CD4-positive, alpha-beta memory T cell (primary cell): ENCODE measurements around the gene CDCP1. TPM values are rescaled to one million over a fixed set of nuclear protein-coding genes. Genes with fewer than 3 reads are reported as not detected.
A peak's percentile ranks its signal among the peaks of the same experiment; 100 is the strongest.

Source experiments
- CTCF ChIA-PET: fragments of 350-600 bp; sonication (Branson Sonifier 250); formaldehyde crosslinking; loops from one replicate; lab custom pipeline; 2021; ENCODE audit warnings: inconsistent platforms; ENCODE audit not compliant: partially characterized antibody; lab: Charles Lee
- POLR2A ChIA-PET: fragments of 350-600 bp; sonication (Branson Sonifier 250); formaldehyde crosslinking; loops from one replicate; lab custom pipeline; 2021; ENCODE audit not compliant: partially characterized antibody; lab: Charles Lee
- DNase-seq, 5 donors: peaks; one replicate each; pipeline versions ENCODE4 v3.0.0 to v3.0.0-alpha.2; 2020 to 2022; ENCODE audit warnings: mixed read lengths in 1 of 5
- H3K27ac ChIP-seq: one replicate; pipeline ENCODE4 v1.7.0; 2013; ENCODE audit warnings: low read depth, low read length
- H3K27me3 ChIP-seq: 2 replicates; pipeline ENCODE4 v1.7.0; 2013; ENCODE audit warnings: mild to moderate bottlenecking, low read length, moderate library complexity; ENCODE audit not compliant: insufficient read depth
- H3K36me3 ChIP-seq: 2 replicates; pipeline ENCODE4 v1.7.0; 2013; ENCODE audit warnings: mild to moderate bottlenecking, low read length, moderate library complexity; ENCODE audit not compliant: insufficient read depth
- H3K4me1 ChIP-seq: 2 replicates; pipeline ENCODE4 v1.7.0; 2013; ENCODE audit warnings: mild to moderate bottlenecking, low read length, moderate library complexity; ENCODE audit not compliant: insufficient read depth
- H3K4me3 ChIP-seq, 2 donors: one replicate each; pipeline ENCODE4 v1.7.0; 2013; ENCODE audit warnings: low read length in 2 of 2, mild to moderate bottlenecking in 1 of 2
- H3K9me3 ChIP-seq, 2 donors: one replicate each; pipeline ENCODE4 v1.7.0; 2013; ENCODE audit warnings: low read length in 2 of 2, control low read depth in 1 of 2; ENCODE audit not compliant: control insufficient read depth in 1 of 2
- H3K27ac Mint-ChIP-seq, 7 donors: one replicate each; pipeline ENCODE4 v1.8.0; 2020 to 2021; ENCODE audit warnings: mixed read lengths in 7 of 7, mild to moderate bottlenecking in 6 of 7, inconsistent platforms in 3 of 7, moderate library complexity in 3 of 7
- H3K27me3 Mint-ChIP-seq, 2 donors: one replicate each; pipeline ENCODE4 v1.8.0; 2020 to 2021; ENCODE audit warnings: mixed read lengths in 2 of 2
- H3K36me3 Mint-ChIP-seq, 2 donors: one replicate each; pipeline ENCODE4 v1.8.0; 2020 to 2021; ENCODE audit warnings: mixed read lengths in 2 of 2, inconsistent platforms in 1 of 2, mild to moderate bottlenecking in 1 of 2
- H3K4me1 Mint-ChIP-seq, 4 donors: one replicate each; pipeline ENCODE4 v1.8.0; 2020 to 2021; ENCODE audit warnings: mixed read lengths in 4 of 4, mild to moderate bottlenecking in 1 of 4
- H3K4me3 Mint-ChIP-seq, 8 donors: one replicate each; pipeline ENCODE4 v1.8.0; 2020 to 2021; ENCODE audit warnings: mixed read lengths in 8 of 8, mild to moderate bottlenecking in 7 of 8, moderate library complexity in 6 of 8, inconsistent platforms in 3 of 8
- H3K9me3 Mint-ChIP-seq, 8 donors: one replicate each; pipeline ENCODE4 v1.8.0; 2020 to 2021; ENCODE audit warnings: mixed read lengths in 8 of 8, mild to moderate bottlenecking in 5 of 8, inconsistent platforms in 3 of 8, moderate library complexity in 1 of 8
- intact Hi-C: fragments of 100-400 bp; cut with micrococcal nuclease; formaldehyde crosslinking; loops from one replicate; pipeline ENCODE4 v1.15.1; 2023
- polyA plus RNA-seq, 2 donors: library from polyadenylated mRNA; unstranded; fragments of 300-500 nt; fragmentation: Illumina TruSeq; gene quantifications; one replicate each; pipeline ENCODE4 v1.2.3, GENCODE V29; 2021
- total RNA-seq, 2 experiments: library from RNA; stranded (reverse); gene quantifications; one replicate each; pipeline ENCODE4 v1.2.3, GENCODE V29; 2021

Gene CDCP1
- total and polyA plus RNA-seq, 4 experiments from 2014 or later: 0.24 to 0.60 (median 0.40) TPM

DNA sequence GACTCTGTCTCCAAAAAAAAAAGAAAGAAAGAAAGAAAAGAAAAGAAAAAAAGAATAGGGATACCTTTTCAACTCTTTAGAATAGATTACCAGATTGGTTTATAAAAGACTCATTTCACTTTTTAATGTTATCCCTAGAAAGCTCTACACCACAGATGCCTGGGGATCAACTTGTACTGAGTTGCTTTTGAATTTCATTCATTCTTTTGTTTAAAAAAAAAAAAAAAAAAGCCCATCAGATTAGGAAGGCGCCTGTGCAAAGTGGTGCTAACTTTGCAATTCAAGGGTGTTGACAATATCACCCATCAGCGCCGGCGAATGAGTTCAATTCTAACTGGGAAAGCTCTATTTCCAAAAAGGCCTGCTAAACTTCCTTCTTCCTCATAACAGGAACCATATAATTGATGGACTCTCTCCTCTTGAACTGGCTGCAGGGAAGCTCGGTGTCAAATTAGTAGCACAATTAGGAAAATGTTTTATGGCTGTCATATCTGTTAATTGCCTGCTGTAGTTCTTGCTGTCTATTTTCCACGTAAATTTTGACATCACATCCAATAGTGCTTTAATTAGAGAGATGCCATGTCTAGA is 48.8 kb downstream of the CDCP1 start:
- H3K9me3 Mint-ChIP-seq: peaks cover 0 to 2% (median 0%) of the 10 kb centered on the region in 8 donors
- peaks cover 23 to 28% of the 10 kb centered on the region in 2 donors for H3K27me3 Mint-ChIP-seq
- CTCF ChIA-PET: interaction anchor here (0.9 to 2.5 kb wide), 3 partner anchors 9 to 113 kb away, joined by 3 to 8 read pairs (median 6); no protein-coding TSS in a partner anchor
- H3K4me1 Mint-ChIP-seq: peaks cover 0 to 7% (median 2%) of the 10 kb centered on the region in 4 donors
- no peak overlapping the region for H3K4me3 ChIP-seq
- no peak overlapping the region for H3K4me3 Mint-ChIP-seq
- POLR2A ChIA-PET: no interaction called here
- H3K27ac ChIP-seq: no peak overlapping the region
- DNase-seq: no peak
- intact Hi-C loops: no loop called here
- H3K36me3 ChIP-seq: no peaks in the 10 kb centered on the region
- no peaks in the 10 kb centered on the region for H3K4me1 ChIP-seq
- H3K27ac Mint-ChIP-seq: no peak overlapping the region
- peaks cover 3% of the 10 kb centered on the region for H3K27me3 ChIP-seq
- H3K36me3 Mint-ChIP-seq: no peaks in the 10 kb centered on the region
- H3K9me3 ChIP-seq: no peaks in the 10 kb centered on the region

DNA sequence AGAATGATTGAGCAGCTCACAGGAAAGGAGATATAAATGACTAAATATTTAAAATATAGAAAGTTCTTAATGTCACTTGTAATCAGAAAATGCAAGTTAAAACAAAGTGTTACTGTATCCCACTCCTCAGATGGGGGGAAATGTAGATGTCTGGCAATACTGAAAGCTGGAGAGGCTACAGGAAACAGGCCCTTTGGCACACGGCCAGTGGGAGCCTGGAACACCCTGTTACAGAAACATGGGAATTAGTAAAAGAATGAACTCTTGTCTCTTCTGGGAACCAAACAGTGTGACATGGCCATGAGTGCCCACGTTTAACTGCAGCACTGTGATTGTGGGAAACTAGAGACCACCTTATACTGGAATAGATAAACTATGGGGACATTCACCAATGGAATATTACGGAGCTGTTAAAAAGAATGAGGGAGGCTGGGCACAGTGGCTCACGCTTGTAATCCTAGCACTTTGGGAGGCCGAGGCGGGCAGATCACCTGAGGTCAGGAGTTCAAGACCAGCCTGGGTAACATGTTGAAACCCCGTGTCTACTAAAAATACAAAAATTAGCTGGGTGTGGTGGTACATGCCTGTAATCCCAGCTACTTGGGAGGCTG is 50.2 kb downstream of the CDCP1 start:
- Mint-ChIP-seq H3K4me3 (no peak overlapping the region), H3K36me3 (no peaks in the 10 kb centered on the region), H3K27ac (no peak overlapping the region), H3K27me3 (peaks cover 23 to 29% of the 10 kb centered on the region in 2 donors), H3K9me3 (peaks cover 0 to 2% (median 0%) of the 10 kb centered on the region in 8 donors), H3K4me1 (peaks cover 0 to 7% (median 2%) of the 10 kb centered on the region in 4 donors)
- POLR2A ChIA-PET: no interaction called here
- intact Hi-C loops: no loop called here
- Histone ChIP-seq H3K36me3 (no peaks in the 10 kb centered on the region), H3K27ac (no peak overlapping the region), H3K4me3 (no peak overlapping the region), H3K4me1 (no peaks in the 10 kb centered on the region), H3K9me3 (no peaks in the 10 kb centered on the region), H3K27me3 (peaks cover under 1% of the 10 kb centered on the region)
- CTCF ChIA-PET: interaction anchor here (0.9 to 2.5 kb wide), 2 partner anchors 10 to 115 kb away, joined by 3 to 8 read pairs; no protein-coding TSS in a partner anchor
- no peak for DNase-seq

DNA sequence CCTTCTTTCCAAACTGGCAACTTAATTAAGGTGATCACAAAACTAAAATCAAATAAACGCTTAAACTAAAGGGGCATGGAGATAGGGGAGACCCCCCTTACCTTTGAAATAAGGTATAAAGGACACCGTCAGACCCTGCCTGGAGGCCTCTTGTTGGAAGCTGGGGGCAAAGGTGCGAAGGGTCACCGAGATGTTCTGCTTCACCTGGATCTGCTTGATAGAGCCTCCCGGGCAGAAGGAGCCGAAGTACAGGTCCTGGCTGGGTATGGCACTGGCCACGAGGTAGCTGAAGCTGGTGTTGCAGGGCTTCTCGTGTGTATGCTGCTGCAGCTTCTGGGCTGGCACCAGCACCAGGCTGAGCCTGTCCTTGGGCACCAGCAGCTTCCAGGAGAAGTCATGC is 53.0 kb downstream of the CDCP1 start:
- POLR2A ChIA-PET: no interaction called here
- Histone ChIP-seq H3K4me3 (no peak overlapping the region), H3K36me3 (no peaks in the 10 kb centered on the region), H3K27ac (no peak overlapping the region), H3K4me1 (no peaks in the 10 kb centered on the region), H3K27me3 (no peaks in the 10 kb centered on the region), H3K9me3 (no peaks in the 10 kb centered on the region)
- DNase-seq: no peak
- H3K27ac Mint-ChIP-seq: no peak overlapping the region
- CTCF ChIA-PET: no interaction called here
- H3K9me3 Mint-ChIP-seq: peaks cover 0 to 3% (median 0%) of the 10 kb centered on the region in 8 donors
- intact Hi-C loops: no loop called here
- no peaks in the 10 kb centered on the region for H3K36me3 Mint-ChIP-seq
- no peak overlapping the region for H3K4me3 Mint-ChIP-seq
- H3K27me3 Mint-ChIP-seq: peaks cover 16 to 17% of the 10 kb centered on the region in 2 donors
- peaks cover 0 to 10% (median 3%) of the 10 kb centered on the region in 4 donors for H3K4me1 Mint-ChIP-seq

DNA sequence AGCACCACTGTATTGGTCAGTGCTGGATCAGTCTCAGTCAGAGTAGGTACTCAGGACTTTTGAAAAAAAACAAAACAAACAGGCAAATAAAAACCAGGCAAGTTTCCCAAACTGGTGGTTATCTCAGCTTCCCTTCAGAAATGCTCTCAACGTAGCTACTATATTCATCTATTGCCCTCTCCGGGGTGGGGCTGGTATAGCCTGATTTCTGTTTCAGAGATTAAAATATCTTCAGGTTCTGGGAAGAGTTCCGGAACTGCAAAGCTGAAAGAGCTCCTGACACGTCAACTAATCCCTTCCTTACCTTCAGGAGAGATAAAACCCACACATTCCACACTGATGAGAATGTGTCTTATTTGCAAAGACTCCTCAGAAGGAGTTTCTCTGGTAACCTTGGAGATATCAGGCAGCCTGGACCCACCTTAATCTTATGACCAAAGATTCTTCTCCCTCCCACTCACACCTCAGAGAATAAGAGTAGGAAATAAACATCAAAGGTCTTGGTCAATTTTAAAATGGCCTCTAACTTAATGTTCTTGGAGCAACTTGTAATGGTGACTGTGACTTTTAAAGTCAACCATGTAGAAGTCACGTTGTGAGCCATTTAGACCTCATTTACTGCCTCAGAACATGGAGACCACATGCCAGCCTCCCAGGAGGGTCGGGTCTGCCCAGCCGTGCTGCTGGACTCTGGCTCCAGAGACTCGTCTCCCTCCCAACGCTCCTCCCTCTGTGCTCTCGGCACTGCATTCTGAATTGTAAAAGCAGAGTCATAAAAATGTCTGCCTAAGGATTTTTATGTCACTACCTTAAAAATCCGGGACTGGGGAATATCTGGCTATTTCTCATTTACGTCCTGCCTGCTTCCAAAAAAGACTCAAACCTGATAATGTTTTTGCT is 53.8 kb downstream of the CDCP1 start:
- ChIA-PET POLR2A (no interaction called here), CTCF (no interaction called here)
- DNase-seq: no peak
- H3K9me3 Mint-ChIP-seq: peaks cover 0 to 3% (median 0%) of the 10 kb centered on the region in 8 donors
- no peaks in the 10 kb centered on the region for H3K9me3 ChIP-seq
- H3K4me1 ChIP-seq: no peaks in the 10 kb centered on the region
- H3K36me3 ChIP-seq: no peaks in the 10 kb centered on the region
- no peak overlapping the region for H3K27ac ChIP-seq
- H3K27me3 Mint-ChIP-seq: peaks cover 13 to 15% of the 10 kb centered on the region in 2 donors
- H3K4me3 ChIP-seq: no peak overlapping the region
- H3K36me3 Mint-ChIP-seq: no peaks in the 10 kb centered on the region
- peak overlapping the region in 1 of 7 donors; percentile 29 for H3K27ac Mint-ChIP-seq
- H3K4me3 Mint-ChIP-seq: no peak overlapping the region
- H3K4me1 Mint-ChIP-seq: peaks cover 0 to 10% (median 3%) of the 10 kb centered on the region in 4 donors
- intact Hi-C loops: no loop called here
- no peaks in the 10 kb centered on the region for H3K27me3 ChIP-seq

DNA sequence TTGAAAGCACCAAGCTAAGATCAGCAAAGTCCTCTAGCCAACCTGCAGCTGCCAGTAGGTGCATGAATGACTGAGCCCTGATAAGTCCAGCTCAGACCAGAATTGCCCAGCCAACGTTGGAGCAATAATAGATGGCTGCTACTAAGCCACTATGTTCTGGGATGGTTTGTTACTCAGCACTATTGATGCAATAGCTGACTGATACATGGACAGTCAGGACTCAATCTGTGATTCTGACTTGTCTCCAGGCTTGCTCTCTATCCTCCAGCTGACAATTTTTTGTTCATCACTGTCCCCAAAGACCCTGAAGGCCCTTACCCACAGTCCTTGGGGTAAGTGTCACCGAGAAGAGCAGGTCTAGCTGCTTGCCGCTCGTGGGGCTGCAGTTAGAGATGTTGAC is 55.3 kb downstream of the CDCP1 start:
- Mint-ChIP-seq H3K27me3 (peaks cover 10 to 13% of the 10 kb centered on the region in 2 donors), H3K4me1 (peaks cover 0 to 10% (median 3%) of the 10 kb centered on the region in 4 donors), H3K27ac (no peak overlapping the region), H3K9me3 (peaks cover 0 to 3% (median 0%) of the 10 kb centered on the region in 8 donors), H3K4me3 (no peak overlapping the region), H3K36me3 (no peaks in the 10 kb centered on the region)
- Histone ChIP-seq H3K4me3 (no peak overlapping the region), H3K4me1 (no peaks in the 10 kb centered on the region), H3K27me3 (no peaks in the 10 kb centered on the region), H3K9me3 (no peaks in the 10 kb centered on the region), H3K27ac (no peak overlapping the region), H3K36me3 (no peaks in the 10 kb centered on the region)
- intact Hi-C loops: no loop called here
- no peak for DNase-seq
- CTCF ChIA-PET: no interaction called here
- POLR2A ChIA-PET: no interaction called here

DNA sequence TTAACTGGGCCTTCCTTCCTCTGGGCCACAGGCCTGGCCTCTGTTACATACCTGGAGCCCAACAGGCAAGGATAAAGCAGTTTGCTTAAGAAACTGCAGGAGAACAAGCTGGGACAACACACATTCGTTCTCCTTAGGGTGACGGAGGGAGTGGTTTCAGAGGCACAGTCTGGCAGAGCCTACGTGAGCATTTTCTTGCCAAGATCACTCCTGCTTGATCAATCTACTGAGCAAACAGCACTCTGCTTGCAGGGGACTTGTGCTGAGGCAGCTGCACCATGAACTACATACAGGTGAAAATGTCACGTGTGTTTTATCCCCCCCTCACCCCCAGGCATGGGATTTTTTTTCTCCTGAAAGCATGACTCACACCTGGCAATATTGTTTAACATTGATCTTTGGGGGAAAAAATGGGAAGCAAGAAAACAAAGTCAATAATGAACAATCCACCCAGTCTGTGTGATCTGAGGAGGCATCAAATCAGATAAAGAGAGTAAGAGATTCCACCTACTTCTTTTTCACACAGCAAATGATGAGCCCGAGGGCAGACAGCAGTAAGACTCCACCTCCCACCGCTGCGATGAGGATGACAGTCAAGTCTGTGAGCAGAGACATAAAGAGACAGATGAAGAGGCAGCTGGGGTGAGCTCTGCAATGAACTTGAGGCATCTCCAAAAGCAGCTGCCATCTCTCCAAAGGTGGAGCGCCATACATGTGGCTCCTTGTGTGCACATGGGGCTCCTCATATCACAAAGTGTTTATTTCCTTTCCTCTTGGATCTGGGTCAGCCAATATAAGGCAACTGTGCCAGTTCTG is 57.4 kb downstream of the CDCP1 start:
- Mint-ChIP-seq H3K36me3 (no peaks in the 10 kb centered on the region), H3K27ac (no peak overlapping the region), H3K9me3 (peaks cover 0 to 3% (median 0%) of the 10 kb centered on the region in 8 donors), H3K27me3 (peaks cover 7 to 10% of the 10 kb centered on the region in 2 donors), H3K4me3 (no peak overlapping the region), H3K4me1 (peaks cover 0 to 3% (median 2%) of the 10 kb centered on the region in 4 donors)
- ChIA-PET CTCF (interaction anchor here (1.7 kb wide), 1 partner anchor 8 kb away, joined by 6 read pairs; no protein-coding TSS in a partner anchor), POLR2A (no interaction called here)
- H3K4me1 ChIP-seq: no peaks in the 10 kb centered on the region
- H3K27me3 ChIP-seq: no peaks in the 10 kb centered on the region
- H3K4me3 ChIP-seq: no peak overlapping the region
- intact Hi-C loops: no loop called here
- DNase-seq: no peak
- no peaks in the 10 kb centered on the region for H3K36me3 ChIP-seq
- H3K27ac ChIP-seq: no peak overlapping the region
- H3K9me3 ChIP-seq: no peaks in the 10 kb centered on the region
